ENCODE results near the gene TXK.

TXK gene

DNA sequence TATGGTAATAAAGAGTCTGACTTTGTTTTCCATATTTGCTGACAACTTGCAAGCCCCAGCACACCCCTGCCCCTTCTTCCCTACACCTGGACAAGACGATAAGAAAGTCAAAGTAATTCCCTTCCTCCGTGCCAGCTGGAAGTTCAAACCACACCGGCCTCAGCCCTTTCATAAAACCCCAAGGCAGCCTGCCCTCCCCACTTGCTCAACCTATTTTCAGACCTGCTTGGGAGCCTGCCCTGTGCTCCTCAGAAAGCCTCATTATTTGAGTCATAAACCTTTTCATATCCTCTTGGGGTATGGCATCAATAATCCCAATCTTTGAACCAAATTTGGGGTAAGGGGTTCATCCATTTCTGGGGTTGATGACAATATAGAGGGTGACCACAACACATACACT lies 88.0 kb downstream of the TXK start:
- no peak for DNase-seq

DNA sequence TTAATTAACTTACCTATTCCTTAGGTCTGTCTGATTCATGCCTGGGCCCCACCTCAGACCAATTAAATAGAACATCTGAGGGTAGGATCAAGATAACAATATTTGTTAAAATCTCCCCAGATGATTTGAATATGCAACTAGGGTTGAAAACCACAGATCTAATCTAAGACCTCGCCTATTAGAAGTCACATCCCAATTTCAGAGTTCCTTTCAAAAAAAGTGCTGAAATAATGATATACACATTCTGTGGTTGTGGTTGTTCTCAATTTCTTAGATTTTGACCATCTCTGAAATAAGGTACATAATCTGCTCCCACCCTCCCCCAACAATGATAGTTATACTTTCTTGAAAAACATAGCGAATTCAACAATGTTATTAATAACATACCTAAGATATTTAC lies 89.8 kb downstream of the TXK start:
- DNase-seq = no peak

DNA sequence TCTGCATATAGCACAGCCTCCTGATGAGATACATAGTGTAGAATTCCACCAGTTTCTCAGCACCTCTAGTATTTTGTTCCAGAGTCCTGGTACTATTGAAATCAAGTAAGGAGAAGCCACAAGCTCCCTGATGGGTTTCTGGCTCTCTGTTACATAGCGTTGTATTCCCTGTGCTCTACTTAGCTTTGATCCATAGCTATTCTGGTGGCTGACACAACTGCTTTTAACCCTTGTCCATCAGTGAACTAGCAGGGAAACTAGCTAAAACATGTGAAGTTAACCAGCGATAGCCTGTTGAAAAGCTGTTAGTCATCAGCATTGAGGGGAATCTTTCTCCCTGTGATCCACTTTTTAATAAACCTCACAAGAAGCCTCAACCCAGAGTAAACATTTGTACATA lies 90.5 kb downstream of the TXK start:
- DNase-seq = no peak

DNA sequence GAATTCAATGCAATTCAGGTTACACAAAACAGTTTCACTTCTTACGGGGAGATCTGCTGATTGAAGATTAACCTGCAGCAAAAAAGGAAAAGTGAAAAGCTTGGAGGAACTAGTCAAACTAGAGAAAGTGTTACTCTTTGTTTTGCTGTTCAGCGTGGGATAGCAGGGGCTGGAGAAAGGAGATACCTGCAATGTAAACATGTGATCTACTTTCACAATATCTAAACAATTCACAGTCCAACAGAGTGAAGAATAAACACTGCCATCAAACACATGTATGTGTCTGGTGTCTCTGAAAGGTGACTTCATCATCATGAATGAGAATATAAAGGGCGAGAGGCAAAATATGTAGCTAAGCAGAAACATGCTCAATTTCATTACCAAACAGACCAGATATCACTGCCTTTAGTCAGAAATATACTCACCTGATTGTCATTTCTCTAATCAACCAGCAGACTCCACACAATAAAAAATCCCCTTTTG lies 91.0 kb downstream of the TXK start:
- no peak for DNase-seq

DNA sequence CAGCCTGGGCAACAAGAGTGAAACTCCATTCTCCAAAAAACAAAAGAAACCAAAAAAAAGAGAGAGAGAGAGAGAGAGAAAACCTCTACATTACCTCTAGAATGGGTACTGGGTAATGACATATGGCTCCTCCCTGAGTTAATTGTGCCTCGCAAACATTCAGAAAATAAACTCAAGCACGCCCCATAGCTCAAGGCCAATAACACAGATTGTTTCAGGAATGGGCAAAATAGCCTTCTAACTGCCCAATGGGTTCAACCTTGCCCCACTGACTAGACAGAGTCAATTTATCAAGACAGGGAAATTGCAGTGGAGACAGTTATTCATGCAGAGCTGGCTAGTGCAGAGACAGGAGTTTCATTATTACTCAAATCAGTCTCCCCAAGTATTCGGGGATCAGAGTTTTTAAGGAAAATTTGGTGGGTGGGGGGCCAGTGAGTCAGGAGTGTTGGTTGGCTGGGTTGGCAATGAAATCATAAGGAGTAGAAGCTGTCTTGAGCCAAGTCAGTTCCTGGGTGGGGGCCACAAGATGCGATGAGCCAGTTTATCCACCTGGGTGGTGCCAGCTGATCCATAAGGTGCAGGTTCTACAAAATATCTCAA lies 92.4 kb downstream of the TXK start:
- no peak for DNase-seq

DNA sequence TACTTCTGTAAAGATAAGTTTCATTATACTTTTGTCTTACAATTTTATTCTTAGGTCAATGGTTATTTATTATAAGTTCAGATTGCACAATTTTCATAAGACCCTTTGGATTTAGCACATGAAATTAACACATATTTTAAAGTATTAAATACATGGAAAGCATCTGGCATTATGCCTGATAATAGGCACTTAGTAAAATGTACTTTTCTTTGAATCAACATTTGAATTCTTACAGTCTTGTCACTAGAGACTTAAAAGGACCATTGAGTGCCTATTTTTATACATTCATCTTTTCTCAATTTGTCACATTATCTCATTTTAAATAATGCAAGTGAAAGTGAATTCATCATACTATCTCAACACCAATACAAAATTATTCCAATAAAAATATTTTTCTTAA lies 94.5 kb downstream of the TXK start:
- DNase-seq = no peak

DNA sequence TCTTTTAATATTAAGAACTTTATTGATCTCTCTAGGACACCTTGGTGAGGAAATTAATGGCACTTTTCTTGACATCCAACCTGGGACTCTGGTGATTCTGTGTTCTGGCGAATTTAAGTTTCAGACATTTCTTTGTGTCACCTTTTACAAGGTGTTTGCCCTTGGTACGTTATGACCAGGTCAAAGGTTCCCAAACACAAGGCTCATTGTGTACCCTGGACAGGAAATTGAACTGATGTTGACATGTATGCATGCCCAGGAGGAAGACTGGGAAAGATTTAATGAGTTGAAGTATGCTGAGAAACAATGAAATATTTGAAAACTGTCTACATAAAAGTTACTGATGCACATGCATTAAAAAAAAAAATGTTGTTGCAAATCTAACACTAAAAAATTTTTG lies 95.4 kb downstream of the TXK start:
- DNase-seq = no peak

DNA sequence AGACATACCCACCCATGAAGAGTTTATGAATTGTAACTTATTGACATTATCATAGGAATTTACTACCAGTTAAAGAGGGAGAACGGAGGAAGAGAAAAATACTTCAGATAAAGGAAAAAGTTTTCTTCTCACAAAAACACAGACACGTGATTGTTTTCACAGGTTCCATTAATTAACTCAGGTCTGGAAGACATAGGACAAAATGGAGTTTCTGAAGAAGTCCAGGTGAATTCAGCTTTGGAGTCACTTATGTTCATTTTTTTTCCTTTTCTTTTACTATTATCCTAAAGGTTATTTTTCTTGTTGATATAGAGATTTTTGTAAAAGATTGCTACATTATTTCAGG lies 97.0 kb downstream of the TXK start:
- no peak for DNase-seq

DNA sequence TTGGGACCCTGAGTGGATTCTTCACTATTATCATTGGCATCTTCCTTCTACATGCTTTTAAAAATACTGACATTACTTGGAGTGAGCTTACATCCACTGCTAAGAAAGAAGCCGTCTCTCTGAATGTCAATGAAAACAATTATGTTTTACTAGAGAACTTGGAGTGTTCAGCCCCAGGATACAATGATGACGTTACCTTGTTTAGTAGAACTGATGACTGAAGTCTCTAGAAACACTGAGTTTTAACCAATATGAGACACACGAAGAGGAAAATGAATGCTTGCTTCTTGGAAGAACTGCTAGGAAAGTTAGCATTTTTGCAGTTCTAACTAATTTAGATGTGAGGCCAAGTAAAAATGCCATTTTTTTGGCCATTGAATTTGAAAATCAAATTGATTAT lies 98.1 kb downstream of the TXK start:
- DNase-seq = no peak

DNA sequence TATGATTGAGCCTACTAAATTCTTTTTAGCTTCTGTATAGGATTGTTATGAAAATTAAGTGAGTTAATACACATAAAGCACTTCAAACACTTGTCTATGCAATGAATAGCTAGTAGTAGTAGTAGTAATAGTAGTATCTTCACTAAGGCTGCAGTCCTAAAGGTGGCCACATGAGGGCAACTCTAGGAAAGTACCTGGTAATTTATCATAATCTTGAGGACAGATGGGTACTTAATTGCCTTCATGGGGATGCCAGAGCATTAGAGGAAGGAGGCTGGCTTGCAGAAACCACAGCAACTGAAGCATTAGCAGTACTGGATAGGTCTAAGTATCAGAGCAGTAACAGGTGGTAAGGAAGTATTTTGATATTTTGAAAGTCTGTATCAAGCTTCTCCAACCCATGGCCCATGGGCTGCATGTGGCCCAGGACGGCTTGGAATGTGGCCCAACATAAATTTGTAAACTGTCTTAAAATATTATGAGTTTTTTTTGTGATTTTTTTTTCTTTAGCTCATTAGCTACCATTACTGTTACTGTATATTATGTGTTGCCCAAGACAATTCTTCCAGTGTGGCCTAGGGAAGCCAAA lies 100.1 kb downstream of the TXK start:
- peak; percentile 56 for DNase-seq

DNA sequence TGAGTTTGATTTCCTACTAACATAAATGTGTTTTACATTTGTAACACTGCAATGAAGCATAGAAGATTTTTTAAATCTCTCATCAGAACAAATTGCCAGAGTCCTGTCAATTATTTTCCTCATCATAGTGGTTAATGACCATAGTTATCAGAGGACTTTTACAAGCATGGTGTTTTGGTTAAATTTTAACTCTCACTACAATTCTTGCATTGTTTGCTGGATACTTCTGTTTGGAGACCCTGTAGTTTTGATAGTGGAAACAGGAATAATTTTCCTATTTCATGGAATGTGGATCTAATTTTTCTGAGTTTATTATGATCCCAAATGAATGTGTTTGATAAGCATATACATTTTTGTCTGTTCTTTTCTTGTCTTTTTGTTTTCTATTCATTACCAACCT lies 100.6 kb downstream of the TXK start:
- no peak for DNase-seq

DNA sequence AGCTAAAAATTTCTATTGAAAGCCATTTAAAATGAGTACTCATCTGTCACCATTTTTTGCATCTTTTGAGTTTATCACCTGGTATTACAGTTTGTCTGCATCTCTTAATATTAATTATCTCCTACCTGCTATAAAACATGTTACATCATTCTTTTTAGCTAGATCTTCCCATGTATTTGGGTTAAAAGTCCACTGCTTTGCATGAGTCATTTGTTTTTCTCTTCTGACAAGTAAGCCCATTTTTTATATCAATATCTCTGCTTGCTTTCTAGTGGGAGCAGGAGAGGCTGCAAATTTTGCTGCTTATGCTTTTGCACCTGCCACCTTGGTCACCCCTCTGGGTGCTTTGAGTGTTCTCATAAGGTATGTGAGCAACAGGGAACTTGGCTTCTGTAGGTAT lies 101.3 kb downstream of the TXK start:
- DNase-seq = no peak

DNA sequence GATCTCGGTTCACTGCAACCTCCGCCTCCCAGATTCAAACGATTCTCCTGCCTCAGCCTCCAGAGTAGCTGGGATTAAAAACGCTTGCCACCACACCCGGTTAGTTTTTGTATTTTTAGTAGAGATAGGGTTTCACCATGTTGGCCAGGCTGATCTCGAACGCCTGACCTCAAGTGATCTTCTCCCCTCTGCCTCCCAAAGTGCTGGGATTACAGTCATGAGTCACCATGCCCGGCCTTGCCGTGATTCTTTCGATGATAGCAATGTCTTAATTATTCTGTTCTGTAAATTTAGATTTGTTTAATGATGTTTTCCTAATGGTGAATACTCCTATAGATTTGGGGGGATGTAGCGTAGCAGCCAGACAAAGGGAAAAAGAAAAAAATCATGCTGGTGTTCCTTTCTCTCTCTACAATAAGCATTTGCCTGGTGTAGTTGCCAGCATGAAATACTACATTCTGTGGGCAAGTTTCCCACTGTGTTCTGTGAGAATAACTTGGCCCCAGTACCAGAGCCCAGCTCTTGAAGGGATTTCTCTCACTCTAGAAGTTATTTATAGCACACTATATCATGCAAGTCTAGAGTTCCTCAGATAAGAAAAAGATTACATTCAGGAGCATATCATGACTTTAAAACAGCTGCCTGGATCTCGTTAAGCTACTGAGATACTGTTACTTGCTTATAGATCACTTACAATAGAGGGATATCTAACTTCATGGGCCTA lies 102.1 kb downstream of the TXK start:
- no peak for DNase-seq

DNA sequence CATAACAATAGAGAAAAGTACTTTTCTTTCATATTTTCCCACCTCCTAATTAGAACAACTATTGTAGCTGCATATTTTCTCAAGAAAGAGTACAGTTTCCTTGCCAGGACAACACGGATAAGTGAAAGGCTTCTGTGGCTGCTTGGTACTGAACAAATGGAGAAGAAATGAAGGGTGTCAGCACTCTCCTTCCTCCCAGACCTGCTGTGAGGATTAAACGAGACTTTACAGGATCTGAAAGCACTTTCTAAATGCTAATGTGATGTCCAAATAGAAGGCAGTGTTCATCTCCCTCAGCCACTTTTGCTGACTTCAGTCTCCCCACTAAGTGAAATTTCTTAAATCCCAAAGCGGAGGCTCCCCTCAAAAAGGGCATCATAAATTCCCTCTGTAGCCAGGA lies 103.6 kb downstream of the TXK start:
- no peak for DNase-seq

DNA sequence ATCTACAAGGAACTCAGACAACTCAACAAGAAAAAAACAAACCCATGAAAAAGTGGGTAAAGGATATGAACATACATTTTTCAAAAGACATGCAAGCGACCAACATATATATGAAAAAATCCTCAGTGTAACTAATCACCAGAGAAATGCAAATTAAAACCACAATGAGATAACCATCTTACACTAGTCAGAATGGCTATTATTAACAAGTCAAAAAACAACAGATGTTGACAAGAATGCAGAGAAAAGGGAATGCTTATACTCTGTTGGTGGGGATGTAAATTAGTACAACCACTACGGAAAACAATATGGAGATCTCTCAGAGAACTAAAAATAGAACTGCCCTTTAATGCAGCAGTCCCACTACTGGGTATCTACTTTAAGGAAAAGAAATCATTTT lies 105.4 kb downstream of the TXK start:
- no peak for DNase-seq

DNA sequence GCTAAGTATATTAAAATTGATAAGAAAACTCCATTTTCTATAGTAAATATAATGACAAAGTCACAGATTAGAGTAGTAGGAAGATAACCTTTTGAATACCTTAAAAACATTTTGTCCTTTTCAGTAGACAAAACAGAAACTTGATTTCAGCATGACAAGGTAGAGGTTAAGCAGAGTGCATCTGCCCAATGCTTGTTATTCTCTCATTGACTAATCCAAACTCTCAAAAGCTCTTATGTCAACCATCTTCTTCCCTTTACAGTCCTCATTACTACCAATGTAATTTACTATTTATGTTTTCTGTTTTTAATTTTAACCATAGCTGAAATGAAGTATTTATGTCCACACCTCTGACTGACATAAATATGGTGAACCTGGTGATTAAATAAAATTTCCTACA lies 106.4 kb downstream of the TXK start:
- no peak for DNase-seq

DNA sequence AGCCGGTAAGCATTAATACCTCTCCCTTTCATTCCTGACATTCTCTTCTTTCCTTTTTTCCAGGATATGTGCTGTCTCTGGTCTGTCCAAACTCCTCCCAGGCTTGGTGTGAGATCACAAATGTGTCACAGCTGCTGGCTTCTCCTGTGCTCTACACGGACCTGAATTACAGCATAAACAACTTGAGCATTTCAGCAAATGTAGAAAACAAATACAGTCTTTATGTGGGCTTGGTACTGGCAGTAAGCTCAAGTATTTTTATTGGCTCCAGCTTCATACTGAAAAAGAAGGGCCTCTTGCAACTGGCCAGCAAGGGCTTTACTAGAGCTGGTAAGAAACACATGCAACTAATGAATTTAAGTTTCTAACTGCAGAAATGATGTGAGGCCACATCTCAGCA lies 109.0 kb downstream of the TXK start:
- no peak for DNase-seq

DNA sequence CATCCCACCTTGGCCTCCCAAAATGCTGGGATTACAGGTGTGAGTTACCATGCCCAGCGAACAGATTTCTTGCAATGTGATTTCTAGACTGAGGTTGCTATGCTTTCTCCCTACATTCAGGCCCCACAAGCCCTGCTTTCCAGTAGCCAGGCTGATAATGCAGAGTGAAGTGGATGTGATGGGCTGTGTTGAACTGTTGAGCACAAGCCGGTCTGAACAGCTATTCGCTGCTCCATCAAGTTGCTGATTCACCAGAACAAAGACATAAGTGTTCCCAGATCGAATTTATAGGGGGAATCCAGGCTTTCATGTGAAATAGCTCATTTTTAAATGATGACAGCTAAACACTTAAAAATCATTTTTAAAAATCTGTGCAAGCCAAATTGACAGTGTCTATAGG lies 109.5 kb downstream of the TXK start:
- no peak for DNase-seq

DNA sequence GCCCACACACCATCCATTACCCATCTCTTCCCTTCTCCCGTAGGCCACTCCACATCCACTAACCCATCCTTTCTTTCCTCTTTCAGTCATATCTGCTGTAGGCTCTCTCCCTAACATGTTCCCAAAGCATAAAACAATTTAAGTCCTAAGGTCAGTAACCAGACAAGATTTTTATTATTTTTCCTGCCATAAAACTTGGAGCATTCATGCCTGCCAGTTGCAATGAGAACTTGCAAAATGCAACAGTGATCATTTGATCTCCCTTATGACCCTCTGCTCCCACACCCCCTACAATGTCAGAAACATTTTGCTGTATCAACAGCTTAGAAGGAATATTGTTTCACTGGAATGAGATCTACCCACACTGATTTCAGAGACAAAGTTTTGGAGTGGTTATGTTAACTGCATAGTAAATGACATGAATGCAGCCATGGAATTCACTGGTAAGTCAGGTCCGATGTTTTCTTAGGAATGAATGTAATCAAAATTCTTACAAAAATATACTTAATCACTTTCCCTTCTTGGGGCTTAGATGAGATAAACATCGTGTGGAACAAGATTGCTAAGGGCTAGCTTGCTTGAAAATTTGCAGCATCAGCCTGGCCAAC lies 111.8 kb downstream of the TXK start:
- no peak for DNase-seq

DNA sequence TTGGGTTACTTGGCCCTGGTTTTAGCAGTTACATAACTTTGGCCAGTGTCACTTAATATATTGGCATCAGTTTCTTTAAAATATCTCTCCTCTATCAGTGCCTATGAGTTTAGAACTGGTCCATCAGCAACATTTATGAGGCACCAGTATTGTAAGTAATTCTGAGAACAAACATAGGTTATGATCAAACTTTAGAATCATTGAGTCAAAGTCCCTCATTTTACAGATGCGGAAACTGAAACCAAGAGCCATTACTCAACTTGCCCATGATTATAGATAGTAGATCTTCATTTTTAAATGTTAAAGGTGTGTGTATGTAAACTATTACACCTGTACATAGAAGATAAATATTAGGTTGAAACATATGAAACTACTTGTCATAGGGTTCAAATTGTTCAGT lies 113.0 kb downstream of the TXK start:
- DNase-seq = no peak

DNA sequence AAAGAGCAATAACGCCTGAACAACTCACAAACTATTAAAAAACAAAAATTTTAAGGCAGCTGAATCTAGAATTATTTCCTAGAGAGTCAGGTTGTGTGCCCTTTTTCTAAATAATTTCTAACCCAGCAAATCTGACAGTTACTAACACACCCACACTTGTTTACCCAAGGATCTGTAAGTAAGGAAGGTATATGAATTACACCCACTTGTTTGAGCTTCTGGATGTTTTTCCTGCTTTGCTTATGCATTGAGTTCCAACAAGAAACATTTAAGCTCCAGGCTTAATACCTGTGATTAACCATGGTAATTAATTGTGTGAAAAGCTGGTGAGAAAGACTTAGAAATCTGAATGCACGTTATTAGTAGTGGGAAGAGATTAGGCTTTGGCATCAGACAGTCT lies 115.9 kb downstream of the TXK start:
- DNase-seq = no peak

DNA sequence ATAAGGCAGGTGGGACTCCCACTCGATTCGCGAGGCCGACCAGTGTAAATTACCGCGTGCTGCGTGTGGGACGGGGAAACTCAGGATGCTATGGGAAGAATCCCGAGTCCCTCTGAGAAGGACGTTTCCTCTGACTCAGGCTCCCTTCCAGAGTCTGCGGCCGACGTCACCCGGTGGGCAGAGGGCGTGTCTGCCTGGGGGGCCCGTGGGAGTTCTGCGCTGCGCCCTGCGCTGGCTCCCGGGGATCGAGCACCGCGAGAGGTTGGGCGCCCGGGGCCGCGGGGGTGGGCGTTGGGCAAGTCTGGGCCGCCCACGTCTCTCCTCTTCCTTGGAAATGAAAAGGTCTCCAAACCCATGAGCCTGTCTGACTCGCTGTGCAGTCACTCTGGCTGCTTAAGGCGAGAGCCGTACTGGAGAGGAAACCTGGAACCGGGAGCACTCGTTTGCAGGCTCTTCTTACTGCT lies 116.9 kb downstream of the TXK start:
- DNase-seq = peak; percentile 9
